Glomerular visceral epithelial cell (primary cell): ENCODE data around the gene DUT.

Source experiments
- DNase-seq: peaks from one replicate; pipeline ENCODE4 v3.0.0-alpha.2; 2016; ENCODE audit errors: extremely low spot score

The DUT gene

GRCh38 chr15:48330105-48330785 is 984 bp upstream of the DUT start:
- peak; percentile 21 for DNase-seq

DNA sequence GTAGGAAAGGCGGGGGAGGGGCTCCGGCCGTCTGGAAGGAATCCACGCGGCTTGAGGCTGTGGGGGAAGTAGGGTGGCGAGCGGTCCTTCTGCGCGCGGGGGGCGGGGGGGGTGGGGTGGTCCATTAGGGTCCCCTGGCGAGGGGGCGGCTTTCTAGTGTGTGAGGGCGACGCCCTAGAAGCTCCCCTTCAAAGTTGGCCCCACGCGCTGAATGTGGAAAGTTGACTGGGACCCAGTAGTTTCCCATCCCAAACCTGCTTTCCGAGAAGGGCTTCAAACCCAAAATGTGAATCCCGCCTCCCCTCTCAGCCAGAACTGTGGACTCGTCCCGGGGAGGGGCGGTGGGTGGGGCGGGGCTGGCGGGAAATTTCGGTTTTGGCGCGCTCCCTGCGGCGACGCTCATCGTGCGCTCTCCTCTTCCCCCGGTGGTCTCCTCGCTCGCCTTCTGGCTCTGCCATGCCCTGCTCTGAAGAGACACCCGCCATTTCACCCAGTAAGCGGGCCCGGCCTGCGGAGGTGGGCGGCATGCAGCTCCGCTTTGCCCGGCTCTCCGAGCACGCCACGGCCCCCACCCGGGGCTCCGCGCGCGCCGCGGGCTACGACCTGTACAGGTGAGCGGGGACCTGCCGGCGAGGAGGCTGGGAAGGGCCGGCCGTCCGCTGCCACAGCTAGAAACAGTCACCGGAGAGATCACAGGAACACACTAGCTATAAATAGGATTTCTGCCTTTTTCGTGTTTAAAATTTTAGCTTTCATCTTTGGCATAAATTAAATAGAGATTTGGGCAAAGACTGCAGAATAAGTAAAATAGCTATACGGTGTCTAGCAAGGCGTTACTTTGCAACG is 790 bp downstream of the DUT start:
- peak; percentile 74 for DNase-seq

- DNase-seq = no peak
Measured at GRCh38 chr15:48332642-48333034, 1.4 kb downstream of the DUT start.

GRCh38 chr15:48333540-48333939 is 2.3 kb downstream of the DUT start:
- no peak for DNase-seq

DNA sequence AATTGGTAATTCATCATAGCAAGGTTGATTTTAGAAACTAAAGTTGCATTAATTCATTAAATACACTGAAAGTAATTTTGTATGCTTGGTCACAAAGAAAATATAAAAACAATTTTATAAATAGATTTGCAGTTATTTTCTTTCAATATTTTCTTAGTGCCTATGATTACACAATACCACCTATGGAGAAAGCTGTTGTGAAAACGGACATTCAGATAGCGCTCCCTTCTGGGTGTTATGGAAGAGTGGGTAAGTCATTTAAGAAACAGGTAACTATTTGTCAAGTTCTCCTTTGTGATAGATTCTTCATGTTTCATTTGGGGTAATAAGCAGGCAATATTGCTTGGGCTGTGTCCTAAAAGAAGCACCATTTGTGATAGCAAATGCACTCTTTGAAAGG is 3.0 kb downstream of the DUT start:
- no peak for DNase-seq

GRCh38 chr15:48336940-48337339 is 5.7 kb downstream of the DUT start:
- DNase-seq = peak; percentile 24

DNA sequence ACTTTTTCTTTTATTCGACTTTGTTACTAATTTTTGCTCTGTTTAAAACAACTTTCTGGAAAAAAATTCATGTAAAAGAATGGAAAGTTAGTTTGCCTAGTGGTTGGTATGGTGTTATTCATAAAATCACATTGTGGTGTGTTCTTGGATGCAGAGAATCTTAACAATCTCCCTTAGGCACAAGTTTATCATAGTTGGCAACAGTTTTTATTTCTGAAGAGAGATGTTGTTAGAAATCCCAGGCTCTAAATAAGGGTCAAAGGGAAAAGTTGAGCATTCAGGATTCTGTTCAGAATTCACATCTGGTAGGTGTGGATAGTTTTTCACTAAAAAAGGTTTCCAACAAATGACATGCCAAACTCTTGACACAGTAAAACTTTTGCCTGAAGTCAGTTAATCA is 6.4 kb downstream of the DUT start:
- DNase-seq = no peak

DNA sequence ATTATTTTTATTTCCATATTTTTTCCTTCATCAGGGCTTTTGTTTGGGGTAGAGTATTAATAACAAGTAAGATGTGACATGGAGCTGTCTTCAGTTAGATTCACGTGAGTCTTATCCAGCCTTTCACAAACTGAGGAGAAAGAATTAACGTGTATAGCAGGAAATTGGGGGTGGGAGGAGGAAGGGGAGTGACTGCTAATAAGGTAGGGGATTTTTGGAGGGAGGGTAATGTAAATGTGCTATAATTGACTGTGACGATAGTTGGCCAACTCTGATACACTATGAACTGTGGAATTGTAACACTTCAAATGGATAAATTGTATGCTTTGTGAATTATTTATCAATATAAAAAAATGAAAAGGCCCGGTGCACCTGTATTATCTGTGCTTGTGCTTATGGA is 8.9 kb downstream of the DUT start:
- DNase-seq = no peak

DNA sequence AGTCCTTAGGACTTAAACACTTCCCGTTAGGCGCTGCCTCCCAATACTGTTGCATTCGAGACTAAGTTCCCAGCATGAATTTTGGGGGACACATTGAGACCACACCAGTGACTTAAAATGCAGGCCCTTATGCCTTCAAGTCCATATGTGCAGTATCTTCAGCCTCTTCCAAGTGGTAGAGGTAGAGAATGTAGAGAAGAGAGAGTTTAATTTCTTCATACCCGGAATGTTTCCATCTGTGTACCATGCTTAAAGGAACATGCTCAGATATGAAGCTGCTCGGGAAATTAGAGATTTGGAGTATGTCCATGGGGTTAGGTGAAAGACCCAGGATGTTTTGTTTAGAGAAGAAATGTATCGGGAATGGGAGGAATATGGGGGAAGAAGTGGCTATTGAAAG is 12.6 kb downstream of the DUT start:
- no peak for DNase-seq

DNA sequence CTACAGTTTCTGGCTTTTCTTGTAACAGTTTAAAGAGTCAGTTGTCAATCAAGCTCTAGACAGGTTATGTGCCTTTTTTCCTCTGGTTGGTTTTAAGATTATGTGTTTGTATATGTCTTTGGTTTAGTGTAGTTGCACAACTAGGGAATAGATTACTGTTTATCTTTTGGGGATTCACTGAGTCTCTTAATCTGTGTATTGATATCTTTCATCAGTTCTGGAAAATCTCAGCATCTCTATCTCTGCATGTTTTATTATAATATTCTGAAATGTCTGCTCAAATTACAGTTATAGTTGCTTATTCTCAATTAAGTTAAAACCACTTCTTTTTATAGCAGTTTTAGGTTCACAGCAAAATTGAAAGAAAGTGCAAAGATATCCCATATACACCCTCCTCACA is 14.3 kb downstream of the DUT start:
- no peak for DNase-seq

GRCh38 chr15:48352474-48353072 is 21.3 kb downstream of the DUT start:
- DNase-seq = peak; percentile 75

DNA sequence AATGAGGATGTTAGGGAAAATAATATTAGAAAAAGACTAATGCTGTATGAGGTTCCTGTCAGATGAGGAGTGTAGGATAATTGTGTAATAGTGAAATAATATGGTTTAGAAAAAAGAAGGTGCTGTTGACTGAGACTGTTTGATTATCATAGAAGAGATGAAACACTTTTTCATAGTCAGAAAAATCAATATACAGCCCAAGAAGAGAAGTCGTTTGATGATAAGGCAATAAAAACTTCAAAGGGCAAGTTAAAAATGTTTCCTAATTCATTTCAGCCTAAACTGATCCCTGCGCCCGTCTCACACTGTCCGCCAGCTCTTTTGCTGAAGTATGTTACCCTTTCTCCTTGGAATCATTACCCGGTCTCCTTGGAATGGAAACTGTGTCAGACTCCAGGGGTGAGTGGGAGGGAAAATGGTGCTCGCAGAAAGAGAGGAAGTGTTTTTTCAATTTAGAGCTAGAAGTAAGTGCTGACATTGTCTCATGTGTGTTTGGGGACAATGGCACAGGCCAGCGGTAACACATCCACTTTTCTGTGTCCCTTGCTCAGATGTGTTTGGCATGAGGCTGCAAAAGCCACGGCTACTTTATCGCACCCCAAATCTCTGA is 23.6 kb downstream of the DUT start:
- DNase-seq = no peak

DNA sequence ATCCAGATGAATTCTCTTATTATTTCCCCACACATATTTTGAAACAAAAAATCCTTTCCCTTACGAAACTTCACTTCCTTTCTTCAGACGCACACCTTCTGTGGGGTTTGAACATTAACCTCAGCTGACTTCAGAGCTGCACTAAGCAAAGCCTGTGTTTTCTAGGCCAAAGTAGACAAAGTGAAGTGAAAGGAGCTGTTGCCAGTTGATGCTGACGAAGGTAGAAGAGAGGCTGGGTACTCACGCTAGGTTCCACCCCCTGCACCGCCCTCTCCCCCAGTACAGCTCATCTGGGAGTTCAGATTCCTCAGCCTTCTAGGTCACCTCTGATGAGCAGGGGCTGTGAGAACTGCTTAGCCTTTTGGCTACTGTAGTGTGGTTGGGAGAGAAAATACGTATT is 24.1 kb downstream of the DUT start:
- DNase-seq = peak; percentile 79

DNA sequence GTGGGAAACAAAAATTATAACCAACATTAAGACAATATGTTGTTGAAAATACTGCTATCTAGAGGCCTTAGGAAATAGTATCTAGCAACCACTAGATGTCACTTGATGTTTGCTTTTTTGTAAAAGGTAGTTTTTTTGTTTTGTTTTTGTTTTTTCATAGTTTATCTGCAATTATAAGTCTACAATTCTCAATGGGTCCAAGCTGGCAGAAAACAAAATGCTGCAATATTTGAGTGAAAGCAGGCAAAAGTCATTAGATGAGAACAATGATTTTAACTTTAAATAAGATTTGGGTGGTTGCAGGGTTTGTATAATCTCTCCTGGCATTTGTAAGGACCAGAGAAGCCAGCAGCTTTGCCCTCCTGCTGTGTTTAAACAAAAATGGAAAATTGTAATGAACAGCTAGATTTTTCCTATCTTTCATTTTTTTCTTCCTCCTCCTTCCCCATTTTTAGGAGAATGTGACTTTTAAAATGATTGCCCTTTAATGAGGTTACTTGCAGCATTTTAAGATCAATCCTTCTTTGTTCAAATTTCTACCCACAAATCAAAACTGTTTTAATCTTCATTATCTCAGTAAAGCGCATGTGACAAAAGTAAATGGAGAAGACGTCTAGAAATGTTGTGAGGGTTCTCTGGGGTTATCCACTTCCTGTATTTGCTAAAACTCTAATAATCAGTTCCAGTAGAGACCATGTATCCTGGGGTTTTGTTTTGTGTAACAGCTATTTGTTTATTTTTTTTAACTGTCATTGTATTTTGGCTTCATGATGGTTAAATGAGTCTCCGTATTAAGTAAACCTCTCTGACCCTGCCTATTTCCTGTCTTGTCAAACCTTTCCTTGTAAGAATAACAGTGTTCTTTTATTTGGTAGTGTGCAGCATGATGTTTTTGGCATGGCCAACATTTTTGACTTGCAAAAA is 27.3 kb downstream of the DUT start:
- peak; percentile 20 for DNase-seq

DNA sequence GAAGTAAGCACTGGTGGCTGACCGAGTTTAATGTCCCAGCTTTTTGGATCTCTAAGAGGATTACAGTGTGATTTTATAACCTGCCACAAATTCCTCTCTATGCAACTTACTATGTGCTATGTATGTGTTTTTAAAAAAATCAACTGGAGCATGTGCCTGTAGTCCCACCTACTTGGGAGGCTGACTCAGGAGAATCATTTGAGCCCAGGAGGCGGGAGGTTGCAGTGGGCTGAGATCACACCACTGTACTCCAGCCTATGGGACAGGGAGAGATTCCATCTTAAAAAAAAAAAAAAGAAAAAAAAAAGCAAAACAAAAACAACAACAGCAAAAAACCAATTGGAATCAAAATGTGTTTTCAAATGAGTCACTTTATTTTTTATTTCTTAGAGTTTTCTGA is 29.6 kb downstream of the DUT start:
- peak; percentile 25 for DNase-seq

DNA sequence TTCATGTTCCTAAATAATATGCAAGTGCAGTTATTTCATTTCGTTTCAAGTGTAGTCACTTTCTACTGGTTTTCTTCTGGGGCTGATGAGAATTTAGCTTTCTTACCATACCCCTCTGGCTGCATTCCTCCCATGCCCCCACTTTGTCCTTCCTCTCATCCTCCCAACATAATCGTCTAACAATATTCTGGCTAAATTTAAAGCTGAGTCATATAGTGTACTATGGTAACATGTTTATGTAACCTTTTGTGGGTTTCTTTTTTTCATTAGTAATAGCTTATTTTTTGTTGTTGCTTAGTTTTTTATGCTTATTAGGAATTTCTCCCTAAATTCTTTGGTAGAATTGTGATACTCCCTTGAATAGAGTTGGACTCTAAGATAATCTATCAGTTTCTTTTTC is 30.5 kb downstream of the DUT start:
- DNase-seq = no peak

GRCh38 chr15:48363474-48363873 is 32.2 kb downstream of the DUT start:
- no peak for DNase-seq

DNA sequence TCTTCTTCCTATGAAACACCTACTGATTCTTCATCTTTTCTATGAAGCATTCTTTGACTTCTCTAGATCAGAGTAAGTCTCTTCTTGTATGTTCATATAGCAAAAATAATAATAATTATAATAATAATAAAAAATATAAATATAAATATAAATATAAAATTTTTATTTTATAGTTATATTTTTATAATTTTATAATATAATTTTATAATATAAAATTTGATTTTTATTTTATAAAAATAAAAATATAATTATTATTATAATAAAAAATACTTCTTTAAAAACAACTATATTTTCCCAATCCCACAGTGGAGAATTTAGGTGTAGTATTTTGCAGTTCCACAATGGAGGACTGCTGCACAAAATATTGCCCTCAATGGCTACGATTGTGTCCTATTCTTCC is 34.3 kb downstream of the DUT start:
- DNase-seq = no peak

GRCh38 chr15:48366584-48367312 is 35.5 kb downstream of the DUT start:
- no peak for DNase-seq

GRCh38 chr15:48367483-48367882 is 36.3 kb downstream of the DUT start:
- no peak for DNase-seq

- peak; percentile 46 for DNase-seq
Measured at GRCh38 chr15:48370460-48370859, 39.2 kb downstream of the DUT start.
